Measurements from ENCODE around the gene DPRX.

Gene DPRX

GRCh38 chr19:53652476-53652875 is 20.7 kb downstream of the DPRX start:
- Histone ChIP-seq H3K27me3 (ENCODE audit: control insufficient read depth in 1 of 2, insufficient read depth in 1 of 2, low read length in 2 of 2) (no peaks in the 10 kb centered on the region), H3K14ac (ENCODE audit: low read length in 2 of 2) (no peak overlapping the region), H2AK5ac (ENCODE audit: low read length, severe bottlenecking) (no peak overlapping the region), H3K9ac (ENCODE audit: low read length) (no peak overlapping the region), H2AFZ (ENCODE audit: low read depth, low read length) (no peak overlapping the region), H3K4me1 (ENCODE audit: control insufficient read depth, insufficient read depth, low read depth, low read length) (no peaks in the 10 kb centered on the region), H3K4me2 (ENCODE audit: low read length, poor library complexity, severe bottlenecking) (no peak overlapping the region), H3K9me3 (ENCODE audit: control insufficient read depth, low read length) (peaks cover 19% of the 10 kb centered on the region), H3K79me1 (replicated peaks; ENCODE audit: low read length, poor library complexity, severe bottlenecking) (no peaks in the 10 kb centered on the region), H4K91ac (ENCODE audit: low read length) (no peak overlapping the region), H3K23ac (ENCODE audit: low read length in 2 of 2) (no peak overlapping the region), H2BK15ac (ENCODE audit: low read depth, poor library complexity, severe bottlenecking) (no peak overlapping the region), H3K4me3 (ENCODE audit: insufficient read depth in 1 of 2, low read depth in 1 of 2, low read length in 2 of 2) (no peak overlapping the region), H3K4ac (ENCODE audit: low read depth in 1 of 2, low read length in 2 of 2) (no peak overlapping the region), H3K36me3 (ENCODE audit: control insufficient read depth in 1 of 2, insufficient read depth in 2 of 2, low read depth in 1 of 2, low read length in 2 of 2) (no peaks in the 10 kb centered on the region), H2BK120ac (ENCODE audit: low read depth, low read length) (no peak overlapping the region), H2BK12ac (ENCODE audit: low read length in 2 of 2) (no peak overlapping the region), H4K8ac (ENCODE audit: low read length) (no peak overlapping the region), H2BK5ac (ENCODE audit: low read depth, low read length, poor library complexity, severe bottlenecking) (no peak overlapping the region), H3K18ac (ENCODE audit: low read depth in 1 of 2, low read length in 2 of 2) (no peak overlapping the region), H3K27ac (ENCODE audit: low read length, poor library complexity, severe bottlenecking) (no peak overlapping the region)
- WGBS, result 86% methylated on average over 6 of the region's 6 CpGs
- DNase-seq, result no peak

GRCh38 chr19:53655042-53655665 is 23.4 kb downstream of the DPRX start:
- Histone ChIP-seq H3K4me3 (ENCODE audit: insufficient read depth in 1 of 2, low read depth in 1 of 2, low read length in 2 of 2) (no peak overlapping the region), H2AFZ (ENCODE audit: low read depth, low read length) (no peak overlapping the region), H3K27ac (ENCODE audit: low read length, poor library complexity, severe bottlenecking) (no peak overlapping the region), H3K4ac (ENCODE audit: low read depth in 1 of 2, low read length in 2 of 2) (no peak overlapping the region), H3K18ac (ENCODE audit: low read depth in 1 of 2, low read length in 2 of 2) (no peak overlapping the region), H2BK5ac (ENCODE audit: low read depth, low read length, poor library complexity, severe bottlenecking) (no peak overlapping the region), H3K79me1 (replicated peaks; ENCODE audit: low read length, poor library complexity, severe bottlenecking) (no peaks in the 10 kb centered on the region), H2AK5ac (ENCODE audit: low read length, severe bottlenecking) (no peak overlapping the region), H4K8ac (ENCODE audit: low read length) (no peak overlapping the region), H2BK12ac (ENCODE audit: low read length in 2 of 2) (no peak overlapping the region), H3K9ac (ENCODE audit: low read length) (no peak overlapping the region), H2BK15ac (ENCODE audit: low read depth, poor library complexity, severe bottlenecking) (no peak overlapping the region), H3K23ac (ENCODE audit: low read length in 2 of 2) (no peak overlapping the region), H3K27me3 (ENCODE audit: control insufficient read depth in 1 of 2, insufficient read depth in 1 of 2, low read length in 2 of 2) (no peaks in the 10 kb centered on the region), H2BK120ac (ENCODE audit: low read depth, low read length) (no peak overlapping the region), H3K9me3 (ENCODE audit: control insufficient read depth, low read length) (peaks cover 30% of the 10 kb centered on the region), H3K4me1 (ENCODE audit: control insufficient read depth, insufficient read depth, low read depth, low read length) (no peaks in the 10 kb centered on the region), H4K91ac (ENCODE audit: low read length) (no peak overlapping the region), H3K36me3 (ENCODE audit: control insufficient read depth in 1 of 2, insufficient read depth in 2 of 2, low read depth in 1 of 2, low read length in 2 of 2) (no peaks in the 10 kb centered on the region), H3K14ac (ENCODE audit: low read length in 2 of 2) (no peak overlapping the region), H3K4me2 (ENCODE audit: low read length, poor library complexity, severe bottlenecking) (no peak overlapping the region)
- WGBS, result 66% methylated on average over 8 of the region's 8 CpGs
- DNase-seq, result no peak

- Histone ChIP-seq H2BK12ac (ENCODE audit: low read length in 2 of 2) (no peak overlapping the region), H3K4ac (ENCODE audit: low read depth in 1 of 2, low read length in 2 of 2) (no peak overlapping the region), H3K36me3 (ENCODE audit: control insufficient read depth in 1 of 2, insufficient read depth in 2 of 2, low read depth in 1 of 2, low read length in 2 of 2) (no peaks in the 10 kb centered on the region), H4K8ac (ENCODE audit: low read length) (no peak overlapping the region), H3K4me3 (ENCODE audit: insufficient read depth in 1 of 2, low read depth in 1 of 2, low read length in 2 of 2) (no peak overlapping the region), H3K9ac (ENCODE audit: low read length) (no peak overlapping the region), H2AFZ (ENCODE audit: low read depth, low read length) (no peak overlapping the region), H3K79me1 (replicated peaks; ENCODE audit: low read length, poor library complexity, severe bottlenecking) (no peaks in the 10 kb centered on the region), H2BK5ac (ENCODE audit: low read depth, low read length, poor library complexity, severe bottlenecking) (no peak overlapping the region), H3K27me3 (ENCODE audit: control insufficient read depth in 1 of 2, insufficient read depth in 1 of 2, low read length in 2 of 2) (no peaks in the 10 kb centered on the region), H3K18ac (ENCODE audit: low read depth in 1 of 2, low read length in 2 of 2) (no peak overlapping the region), H4K91ac (ENCODE audit: low read length) (no peak overlapping the region), H3K27ac (ENCODE audit: low read length, poor library complexity, severe bottlenecking) (no peak overlapping the region), H2BK120ac (ENCODE audit: low read depth, low read length) (no peak overlapping the region), H3K9me3 (ENCODE audit: control insufficient read depth, low read length) (peaks cover 30% of the 10 kb centered on the region), H3K4me1 (ENCODE audit: control insufficient read depth, insufficient read depth, low read depth, low read length) (no peaks in the 10 kb centered on the region), H2AK5ac (ENCODE audit: low read length, severe bottlenecking) (no peak overlapping the region), H3K4me2 (ENCODE audit: low read length, poor library complexity, severe bottlenecking) (no peak overlapping the region), H3K23ac (ENCODE audit: low read length in 2 of 2) (no peak overlapping the region), H2BK15ac (ENCODE audit: low read depth, poor library complexity, severe bottlenecking) (no peak overlapping the region), H3K14ac (ENCODE audit: low read length in 2 of 2) (no peak overlapping the region)
- WGBS, result 74% methylated on average over 4 of the region's 4 CpGs
- DNase-seq, result no peak
Observed at GRCh38 chr19:53657330-53657729, 25.5 kb downstream of the DPRX start.

- Histone ChIP-seq H3K23ac (ENCODE audit: low read length in 2 of 2) (no peak overlapping the region), H2AFZ (ENCODE audit: low read depth, low read length) (no peak overlapping the region), H3K4me3 (ENCODE audit: insufficient read depth in 1 of 2, low read depth in 1 of 2, low read length in 2 of 2) (no peak overlapping the region), H3K4me2 (ENCODE audit: low read length, poor library complexity, severe bottlenecking) (no peak overlapping the region), H2BK5ac (ENCODE audit: low read depth, low read length, poor library complexity, severe bottlenecking) (no peak overlapping the region), H3K36me3 (ENCODE audit: control insufficient read depth in 1 of 2, insufficient read depth in 2 of 2, low read depth in 1 of 2, low read length in 2 of 2) (no peaks in the 10 kb centered on the region), H4K91ac (ENCODE audit: low read length) (no peak overlapping the region), H2AK5ac (ENCODE audit: low read length, severe bottlenecking) (no peak overlapping the region), H3K14ac (ENCODE audit: low read length in 2 of 2) (no peak overlapping the region), H3K27ac (ENCODE audit: low read length, poor library complexity, severe bottlenecking) (no peak overlapping the region), H2BK15ac (ENCODE audit: low read depth, poor library complexity, severe bottlenecking) (no peak overlapping the region), H2BK120ac (ENCODE audit: low read depth, low read length) (no peak overlapping the region), H3K9me3 (ENCODE audit: control insufficient read depth, low read length) (peaks cover 30% of the 10 kb centered on the region), H3K4me1 (ENCODE audit: control insufficient read depth, insufficient read depth, low read depth, low read length) (no peaks in the 10 kb centered on the region), H2BK12ac (ENCODE audit: low read length in 2 of 2) (no peak overlapping the region), H3K18ac (ENCODE audit: low read depth in 1 of 2, low read length in 2 of 2) (no peak overlapping the region), H3K27me3 (ENCODE audit: control insufficient read depth in 1 of 2, insufficient read depth in 1 of 2, low read length in 2 of 2) (no peaks in the 10 kb centered on the region), H3K79me1 (replicated peaks; ENCODE audit: low read length, poor library complexity, severe bottlenecking) (no peaks in the 10 kb centered on the region), H3K9ac (ENCODE audit: low read length) (no peak overlapping the region), H4K8ac (ENCODE audit: low read length) (no peak overlapping the region), H3K4ac (ENCODE audit: low read depth in 1 of 2, low read length in 2 of 2) (no peak overlapping the region)
- DNase-seq, result no peak
- 79% methylated on average over 7 of the region's 7 CpGs for WGBS
Observed at GRCh38 chr19:53657778-53658177, 26.0 kb downstream of the DPRX start.
